Panc1 (cell line): ENCODE measurements around the gene SYTL3. TPM values are rescaled to one million over a fixed set of nuclear protein-coding genes. Genes with fewer than 3 reads are reported as not detected.

Experiments used
- ATAC-seq: fragments of 200-7000 bp; cut with Tn5 transposase; 2 replicates; pipeline ENCODE4 v1.9.1; 2020; ENCODE audit warnings: mild to moderate bottlenecking, moderate library complexity
- BruUV-seq: library from RNA; stranded (reverse); fragments of 400-500 nt; replicated peaks from 2 replicates; lab custom pipeline; 2021; lab: Mats Ljungman, UMichigan
- CTCF ChIA-PET: fragments of 300-600 bp; sonication (Branson Sonifier 250); formaldehyde crosslinking; loops from one replicate; lab custom pipeline; 2022; ENCODE audit warnings: antibody characterized with exemption; lab: Charles Lee
- POLR2A ChIA-PET: fragments of 300-600 bp; sonication (Branson Sonifier 250); formaldehyde crosslinking; loops from one replicate; lab custom pipeline; 2022; ENCODE audit warnings: antibody characterized with exemption; lab: Charles Lee
- DNase-seq: peaks from one replicate; pipeline ENCODE4 v3.0.0-alpha.2; 2010; ENCODE audit warnings: low read depth, low spot score
- H3K27ac ChIP-seq: 2 replicates; pipeline ENCODE4 v1.5.1; 2011; ENCODE audit warnings: mild to moderate bottlenecking, low read length, inconsistent platforms
- H3K27me3 ChIP-seq: fragments of 200-500 bp; sonication (Bioruptor generic); 2 replicates; pipeline ENCODE4 v1.6.0; 2014; ENCODE audit warnings: low read length, inconsistent platforms; ENCODE audit not compliant: control insufficient read depth, insufficient read depth
- H3K36me3 ChIP-seq: fragments of 200-500 bp; sonication (Bioruptor generic); 2 replicates; pipeline ENCODE4 v1.5.1; 2014; ENCODE audit warnings: inconsistent platforms, mild to moderate bottlenecking, low read length, moderate library complexity; ENCODE audit not compliant: control insufficient read depth, insufficient read depth
- H3K4me1 ChIP-seq: 2 replicates; pipeline ENCODE4 v1.5.1; 2011; ENCODE audit warnings: inconsistent platforms, mild to moderate bottlenecking, low read length, moderate library complexity; ENCODE audit not compliant: control insufficient read depth, insufficient read depth
- H3K4me3 ChIP-seq, 2 experiments: 2 replicates each; pipeline ENCODE4 v1.5.1; 2011 to 2012; ENCODE audit warnings: low read depth in 2 of 2, low read length in 2 of 2, mild to moderate bottlenecking in 2 of 2, inconsistent platforms in 1 of 2, moderate library complexity in 1 of 2
- H3K9me3 ChIP-seq: fragments of 200-500 bp; sonication (Bioruptor generic); 2 replicates; pipeline ENCODE4 v1.5.1; 2014; ENCODE audit warnings: low read depth, mild to moderate bottlenecking, inconsistent platforms, low read length, moderate library complexity; ENCODE audit not compliant: control insufficient read depth, insufficient read depth
- POLR2AphosphoS5 ChIP-seq: IDR thresholded peaks from 2 replicates; pipeline ENCODE4 v1.6.1; 2012; ENCODE audit warnings: mild to moderate bottlenecking, low read depth, low read length, moderate library complexity
- SIN3A ChIP-seq: IDR thresholded peaks from 2 replicates; pipeline ENCODE4 v1.6.1; 2012; ENCODE audit warnings: low read depth, mild to moderate bottlenecking, low read length, moderate library complexity, borderline replicate concordance; ENCODE audit not compliant: insufficient read depth
- TCF7L2 ChIP-seq: IDR thresholded peaks from 2 replicates; pipeline ENCODE4 v1.6.1; 2011; ENCODE audit warnings: mild to moderate bottlenecking, low read depth, low read length, inconsistent platforms
- in situ Hi-C: cut with HindIII; loops from 2 replicates; pipeline ENCODE4 v1.10.0; 2016; ENCODE audit warnings: low sequenced_read_pairs, low pct_unique_long_range_greater_than_20kb
- intact Hi-C: fragments of 100-400 bp; cut with micrococcal nuclease; formaldehyde crosslinking; loops from one replicate; pipeline ENCODE4 v1.10.0; 2022; ENCODE audit not compliant: unreplicated experiment
- total RNA-seq: library from RNA; stranded (reverse); gene quantifications from one replicate; pipeline ENCODE4 v1.2.1, GENCODE V29; 2021; ENCODE audit not compliant: unreplicated experiment
- TF ChIP-seq, protein P1 (sequence below): fragments of 450-650 bp; IDR thresholded peaks from 2 replicates; pipeline ENCODE4 v1.5.1; 2017; ENCODE audit warnings: mild to moderate bottlenecking
- TF ChIP-seq, protein P2 (sequence below), 2 experiments: IDR thresholded peaks; 2 replicates each; pipeline ENCODE4 v1.6.1; 2011 to 2012; ENCODE audit warnings: low read depth in 2 of 2, control low read depth in 1 of 2, low read length in 1 of 2, mild to moderate bottlenecking in 1 of 2, moderate library complexity in 1 of 2; ENCODE audit not compliant: insufficient read depth in 1 of 2

Gene SYTL3
- total RNA-seq, 1 experiment from 2014 or later = 1.4 TPM

DNA sequence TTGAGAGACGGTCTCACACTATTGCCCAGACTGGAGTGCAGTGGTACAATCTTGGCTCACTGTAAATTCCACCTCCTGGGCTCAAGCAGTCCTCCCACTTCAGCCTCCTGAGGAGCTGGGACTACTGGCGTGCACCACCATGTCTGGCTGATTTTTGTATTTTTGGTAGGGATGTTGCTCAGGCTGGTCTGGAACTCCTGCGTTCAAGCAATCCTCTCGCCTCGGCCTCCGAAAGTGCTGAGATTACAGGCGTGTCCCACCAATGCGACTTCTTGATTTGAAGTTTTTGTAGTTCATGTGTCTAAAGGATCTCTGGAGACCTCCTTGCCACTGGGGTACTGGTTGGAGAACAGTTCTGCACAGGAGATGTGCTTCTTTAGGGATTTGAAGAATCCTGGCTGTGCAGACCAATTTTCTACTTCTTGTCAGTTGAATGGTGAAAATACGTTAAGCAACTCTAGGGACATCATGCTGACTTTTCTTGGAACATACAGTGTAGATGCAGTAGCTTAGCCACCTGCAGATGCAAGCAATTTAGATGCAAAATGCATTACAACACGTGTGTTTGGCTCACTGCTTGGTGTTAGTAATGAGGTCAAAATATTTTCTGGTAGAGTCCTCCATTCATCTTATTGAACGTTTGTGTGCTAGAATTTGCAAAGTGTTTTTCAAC is 28.2 kb downstream of the SYTL3 start:
- ChIA-PET CTCF (no interaction called here), POLR2A (no interaction called here)
- no peaks in the 10 kb centered on the region; the same call in 1 of the 2 replicates for H3K4me1 ChIP-seq
- DNase-seq (no peak), ATAC-seq (no peak)
- no peak overlapping the region for H3K27ac ChIP-seq
- no peaks in the 10 kb centered on the region for H3K27me3 ChIP-seq
- intact Hi-C loops (no loop called here), in situ Hi-C loops (no loop called here)
- BruUV-seq = no TSS peak
- no peaks in the 10 kb centered on the region for H3K36me3 ChIP-seq
- TF ChIP-seq, protein P1, sequence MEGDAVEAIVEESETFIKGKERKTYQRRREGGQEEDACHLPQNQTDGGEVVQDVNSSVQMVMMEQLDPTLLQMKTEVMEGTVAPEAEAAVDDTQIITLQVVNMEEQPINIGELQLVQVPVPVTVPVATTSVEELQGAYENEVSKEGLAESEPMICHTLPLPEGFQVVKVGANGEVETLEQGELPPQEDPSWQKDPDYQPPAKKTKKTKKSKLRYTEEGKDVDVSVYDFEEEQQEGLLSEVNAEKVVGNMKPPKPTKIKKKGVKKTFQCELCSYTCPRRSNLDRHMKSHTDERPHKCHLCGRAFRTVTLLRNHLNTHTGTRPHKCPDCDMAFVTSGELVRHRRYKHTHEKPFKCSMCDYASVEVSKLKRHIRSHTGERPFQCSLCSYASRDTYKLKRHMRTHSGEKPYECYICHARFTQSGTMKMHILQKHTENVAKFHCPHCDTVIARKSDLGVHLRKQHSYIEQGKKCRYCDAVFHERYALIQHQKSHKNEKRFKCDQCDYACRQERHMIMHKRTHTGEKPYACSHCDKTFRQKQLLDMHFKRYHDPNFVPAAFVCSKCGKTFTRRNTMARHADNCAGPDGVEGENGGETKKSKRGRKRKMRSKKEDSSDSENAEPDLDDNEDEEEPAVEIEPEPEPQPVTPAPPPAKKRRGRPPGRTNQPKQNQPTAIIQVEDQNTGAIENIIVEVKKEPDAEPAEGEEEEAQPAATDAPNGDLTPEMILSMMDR = no peak
- H3K4me3 ChIP-seq = no peak overlapping the region
- no peaks in the 10 kb centered on the region for H3K9me3 ChIP-seq

DNA sequence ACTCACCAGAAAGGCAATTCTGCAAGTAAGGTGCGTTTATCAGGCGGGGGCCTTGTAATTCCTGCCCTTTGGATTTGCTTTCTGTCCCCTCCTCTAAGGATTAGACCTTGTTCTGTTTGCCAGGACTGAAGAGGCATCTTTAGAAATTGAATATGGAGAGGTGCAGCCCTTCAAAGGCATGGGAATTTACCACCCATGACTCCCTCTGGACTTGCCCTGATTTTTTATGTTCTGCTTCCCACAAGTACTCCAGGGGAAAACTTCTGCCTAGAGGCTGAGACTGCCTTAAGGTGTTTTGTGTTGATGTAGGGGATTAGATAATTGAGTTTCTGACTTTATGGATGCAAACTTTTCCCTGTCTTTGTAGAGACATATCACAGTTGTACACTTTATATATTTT is 30.2 kb downstream of the SYTL3 start:
- CTCF ChIA-PET = interaction anchor here (0.6 kb wide), 1 partner anchor 11 kb away, joined by 4 read pairs; no protein-coding TSS in a partner anchor
- ATAC-seq = no peak
- Histone ChIP-seq H3K27ac (no peak overlapping the region), H3K4me1 (no peaks in the 10 kb centered on the region; the same call in 1 of the 2 replicates), H3K27me3 (no peaks in the 10 kb centered on the region), H3K36me3 (no peaks in the 10 kb centered on the region), H3K9me3 (no peaks in the 10 kb centered on the region), H3K4me3 (no peak overlapping the region)
- no peak for DNase-seq
- TF ChIP-seq TCF7L2 = no peak
- TF ChIP-seq, protein P2, sequence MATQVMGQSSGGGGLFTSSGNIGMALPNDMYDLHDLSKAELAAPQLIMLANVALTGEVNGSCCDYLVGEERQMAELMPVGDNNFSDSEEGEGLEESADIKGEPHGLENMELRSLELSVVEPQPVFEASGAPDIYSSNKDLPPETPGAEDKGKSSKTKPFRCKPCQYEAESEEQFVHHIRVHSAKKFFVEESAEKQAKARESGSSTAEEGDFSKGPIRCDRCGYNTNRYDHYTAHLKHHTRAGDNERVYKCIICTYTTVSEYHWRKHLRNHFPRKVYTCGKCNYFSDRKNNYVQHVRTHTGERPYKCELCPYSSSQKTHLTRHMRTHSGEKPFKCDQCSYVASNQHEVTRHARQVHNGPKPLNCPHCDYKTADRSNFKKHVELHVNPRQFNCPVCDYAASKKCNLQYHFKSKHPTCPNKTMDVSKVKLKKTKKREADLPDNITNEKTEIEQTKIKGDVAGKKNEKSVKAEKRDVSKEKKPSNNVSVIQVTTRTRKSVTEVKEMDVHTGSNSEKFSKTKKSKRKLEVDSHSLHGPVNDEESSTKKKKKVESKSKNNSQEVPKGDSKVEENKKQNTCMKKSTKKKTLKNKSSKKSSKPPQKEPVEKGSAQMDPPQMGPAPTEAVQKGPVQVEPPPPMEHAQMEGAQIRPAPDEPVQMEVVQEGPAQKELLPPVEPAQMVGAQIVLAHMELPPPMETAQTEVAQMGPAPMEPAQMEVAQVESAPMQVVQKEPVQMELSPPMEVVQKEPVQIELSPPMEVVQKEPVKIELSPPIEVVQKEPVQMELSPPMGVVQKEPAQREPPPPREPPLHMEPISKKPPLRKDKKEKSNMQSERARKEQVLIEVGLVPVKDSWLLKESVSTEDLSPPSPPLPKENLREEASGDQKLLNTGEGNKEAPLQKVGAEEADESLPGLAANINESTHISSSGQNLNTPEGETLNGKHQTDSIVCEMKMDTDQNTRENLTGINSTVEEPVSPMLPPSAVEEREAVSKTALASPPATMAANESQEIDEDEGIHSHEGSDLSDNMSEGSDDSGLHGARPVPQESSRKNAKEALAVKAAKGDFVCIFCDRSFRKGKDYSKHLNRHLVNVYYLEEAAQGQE (IDR thresholded peaks at IDR 0.05; ENCODE audit: insufficient read depth in 1 of 2, low read depth in 2 of 2, low read length in 1 of 2) = no peak
- no peak for TF ChIP-seq POLR2AphosphoS5
- no peak for TF ChIP-seq SIN3A
- TF ChIP-seq, protein P1 = no peak
- in situ Hi-C loops (no loop called here), intact Hi-C loops (no loop called here)
- BruUV-seq = no TSS peak
- POLR2A ChIA-PET = interaction anchor here (0.6 kb wide), 1 partner anchor 38 kb away, joined by 3 read pairs; no protein-coding TSS in a partner anchor
